NCI-H2081 treated with DMSO at 0.1 percent for 48 hours (cell line): Measurements from ENCODE around the gene GPX2.
A peak's percentile ranks its signal among the peaks of the same experiment; 100 is the strongest.

Experiments used
- DNase-seq: peaks from one replicate; lab custom pipeline; 2025; lab: John Stamatoyannopoulos, UW

The GPX2 gene

DNA sequence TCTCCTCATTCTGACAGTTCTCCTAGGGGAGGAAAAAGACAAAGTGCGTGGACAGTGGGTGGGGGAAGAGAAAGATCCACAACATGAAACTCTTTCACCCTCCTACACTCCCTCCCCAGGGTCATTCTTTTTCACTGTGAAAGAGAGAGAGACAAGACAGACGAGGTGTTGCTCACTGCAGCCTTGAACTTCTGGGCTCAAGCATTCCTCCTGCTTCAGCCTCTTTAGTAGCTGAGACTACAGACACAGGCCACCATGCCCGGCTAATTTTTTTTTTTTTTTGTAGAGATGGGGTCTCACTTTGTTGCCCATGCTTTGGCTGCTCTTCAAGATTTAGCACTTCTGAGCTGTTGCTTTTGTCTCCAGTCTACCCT, 2.7 kb downstream of the GPX2 start:
- DNase-seq = no peak

DNA sequence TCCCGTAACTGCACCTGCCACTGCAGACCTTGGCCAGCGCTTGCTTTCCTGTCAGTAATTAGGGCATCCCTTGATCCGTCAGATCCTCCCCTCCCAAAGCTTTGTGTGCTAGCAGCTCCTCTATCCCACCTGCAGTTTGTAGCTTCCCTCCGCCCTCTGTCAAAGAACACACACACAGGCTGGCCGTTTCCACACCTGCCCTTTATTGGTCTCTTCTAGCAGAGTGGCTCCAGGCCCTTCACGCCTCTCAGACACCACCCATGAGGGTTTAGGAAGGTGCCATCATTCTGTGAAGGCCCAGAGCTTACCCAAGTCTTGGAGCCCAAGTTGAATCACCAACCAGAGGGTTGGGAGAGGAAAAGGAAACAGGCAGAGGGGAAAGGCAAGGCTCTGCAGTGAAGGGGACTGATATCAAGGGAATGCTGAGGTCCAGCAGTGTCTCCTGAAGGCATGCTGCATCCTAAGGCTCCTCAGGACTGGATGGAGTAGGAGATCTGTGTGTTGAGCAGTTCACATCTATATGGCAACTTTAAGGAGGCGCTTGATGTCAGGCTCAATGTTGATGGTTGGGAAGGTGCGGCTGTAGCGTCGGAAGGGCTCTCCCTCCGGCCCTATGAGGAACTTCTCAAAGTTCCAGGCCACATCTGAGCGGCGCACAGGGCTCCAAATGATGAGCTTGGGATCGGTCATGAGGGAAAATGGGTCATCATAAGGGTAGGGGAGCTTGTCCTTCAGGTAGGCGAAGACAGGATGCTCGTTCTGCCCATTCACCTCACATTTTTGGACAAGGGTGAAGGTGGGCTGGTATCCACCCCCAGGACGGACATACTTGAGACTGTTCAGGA, 3.4 kb downstream of the GPX2 start:
- DNase-seq = peak; percentile 85

DNA sequence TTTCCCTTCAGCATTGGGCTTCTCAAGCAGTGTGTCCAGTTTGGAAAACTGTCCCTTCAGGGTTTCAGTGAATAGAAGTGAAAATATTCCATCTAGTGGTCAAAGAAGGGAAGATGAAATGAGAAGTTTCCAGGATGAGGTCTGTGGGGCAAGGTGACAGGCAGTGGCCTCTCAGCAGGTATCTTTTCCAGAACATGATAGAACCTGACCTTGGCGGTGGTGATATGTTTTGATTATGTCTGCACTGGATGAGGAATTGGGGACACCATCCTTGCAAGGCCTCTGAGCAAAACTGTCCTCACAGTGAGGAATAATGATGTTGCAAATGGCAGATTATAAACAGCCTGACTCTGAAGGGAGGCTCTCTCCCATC, 4.7 kb downstream of the GPX2 start:
- no peak for DNase-seq

DNA sequence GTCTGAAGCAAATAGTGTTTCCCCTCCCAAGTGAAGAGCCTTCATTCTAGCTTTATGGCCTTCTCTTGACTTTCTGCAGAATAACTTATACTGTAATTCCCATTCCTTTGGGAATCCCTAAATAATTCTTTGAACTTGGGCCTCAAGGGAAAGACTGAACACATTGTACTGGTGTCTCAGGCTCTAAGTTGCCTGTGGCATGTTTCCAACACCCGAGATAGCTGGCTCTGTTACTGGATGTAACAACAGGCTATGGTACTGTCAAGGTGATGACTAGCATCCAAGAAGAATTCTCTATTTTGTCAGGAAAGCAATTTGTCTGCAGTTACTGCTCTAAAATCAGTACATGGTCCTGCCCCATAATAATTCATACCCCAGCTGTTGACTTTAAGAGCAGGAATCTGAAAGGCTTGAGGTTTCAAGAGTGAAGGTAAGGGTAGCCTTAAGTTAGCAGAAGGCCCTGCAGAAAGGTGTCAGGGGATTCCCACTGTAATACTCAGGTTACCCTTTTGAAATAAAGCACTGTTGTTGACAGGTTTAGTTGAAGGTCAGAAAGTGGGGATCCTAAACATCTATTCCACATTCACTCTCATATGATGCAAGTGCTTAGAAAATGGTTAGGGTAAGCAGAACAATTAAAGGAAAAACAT, 5.2 kb downstream of the GPX2 start:
- no peak for DNase-seq

DNA sequence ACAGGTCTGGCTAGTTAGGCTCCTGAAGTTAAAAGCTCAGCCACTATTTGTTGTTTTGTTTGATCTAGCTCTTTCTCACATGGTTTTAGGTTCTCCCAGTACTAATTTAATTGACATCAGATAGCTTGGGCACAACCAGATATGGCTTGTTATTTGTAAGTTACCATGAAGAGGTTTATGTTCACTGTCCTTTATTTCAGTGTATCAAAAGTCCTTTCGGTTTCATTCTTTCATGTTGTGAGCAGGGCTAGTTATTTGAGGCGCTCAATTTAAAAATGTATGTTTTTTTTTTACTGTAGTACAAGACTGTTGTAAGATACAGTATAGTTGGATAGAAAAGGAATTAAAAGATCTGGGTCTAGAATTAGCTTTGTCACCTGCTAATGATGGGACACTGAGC, 7.0 kb downstream of the GPX2 start:
- DNase-seq = no peak

DNA sequence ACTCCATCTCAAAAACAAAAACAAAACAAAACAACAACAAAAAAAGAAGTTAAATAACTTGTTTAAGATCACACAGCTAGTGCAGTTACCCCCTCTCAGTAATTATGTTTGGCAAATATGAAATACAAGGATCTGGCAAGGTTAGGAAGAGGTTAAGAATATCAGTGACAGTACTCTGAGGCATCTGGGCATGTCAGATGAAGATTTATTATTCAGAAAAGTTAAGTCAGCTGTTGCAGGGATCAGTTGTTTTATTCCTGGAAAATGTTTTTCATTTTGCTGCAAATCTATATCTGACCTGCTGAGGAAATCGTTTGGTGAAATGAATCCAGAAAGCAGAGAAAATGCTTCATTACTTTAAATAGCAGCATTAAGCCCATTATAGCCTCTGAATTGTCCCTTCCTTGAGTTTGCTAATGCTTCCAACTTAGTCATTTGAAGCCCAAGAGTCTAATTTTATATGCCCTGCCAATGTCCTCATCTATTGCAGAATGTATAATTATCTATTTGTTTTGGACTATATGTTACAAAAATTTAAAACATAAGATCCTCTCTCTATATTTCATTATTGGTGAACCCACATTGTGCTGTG, 8.1 kb downstream of the GPX2 start:
- DNase-seq = no peak

DNA sequence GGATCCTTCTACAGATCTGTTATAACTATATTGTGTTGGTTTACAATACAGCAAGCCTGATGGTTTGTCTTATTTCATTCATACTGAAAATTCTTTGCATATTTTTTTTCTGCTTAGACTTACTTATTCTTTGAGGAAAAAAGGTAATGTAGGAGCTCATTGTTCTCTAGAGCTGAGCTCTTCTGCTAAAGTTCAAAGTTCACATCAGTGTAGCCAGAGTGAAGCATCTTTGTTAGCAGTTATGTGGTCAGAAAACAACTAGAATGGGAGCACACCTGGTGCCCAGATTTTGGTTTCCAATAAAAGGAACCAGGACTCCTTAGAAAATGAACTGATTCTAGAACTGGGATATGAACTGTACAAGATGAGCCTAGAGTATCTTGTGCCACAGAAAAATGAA, 10.3 kb downstream of the GPX2 start:
- no peak for DNase-seq

DNA sequence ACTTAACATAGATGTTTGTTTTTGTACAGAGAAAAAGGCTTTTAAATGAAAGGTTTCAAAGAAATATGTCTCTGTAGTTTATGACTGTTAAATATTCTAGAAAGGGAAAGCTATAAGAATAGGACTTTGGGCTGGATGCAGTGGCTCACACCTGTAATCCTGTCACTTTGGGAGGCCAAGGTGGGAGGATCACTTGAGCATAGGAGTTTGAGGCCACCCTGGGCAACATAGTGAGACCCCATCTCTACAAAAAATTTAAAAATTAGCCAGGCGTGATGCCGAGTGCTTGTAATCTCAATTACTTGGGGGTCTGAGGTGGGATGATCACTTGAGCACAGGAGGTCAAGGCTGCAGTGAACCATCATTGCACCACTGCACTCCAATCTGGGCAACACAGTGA, 11.4 kb downstream of the GPX2 start:
- DNase-seq = no peak

DNA sequence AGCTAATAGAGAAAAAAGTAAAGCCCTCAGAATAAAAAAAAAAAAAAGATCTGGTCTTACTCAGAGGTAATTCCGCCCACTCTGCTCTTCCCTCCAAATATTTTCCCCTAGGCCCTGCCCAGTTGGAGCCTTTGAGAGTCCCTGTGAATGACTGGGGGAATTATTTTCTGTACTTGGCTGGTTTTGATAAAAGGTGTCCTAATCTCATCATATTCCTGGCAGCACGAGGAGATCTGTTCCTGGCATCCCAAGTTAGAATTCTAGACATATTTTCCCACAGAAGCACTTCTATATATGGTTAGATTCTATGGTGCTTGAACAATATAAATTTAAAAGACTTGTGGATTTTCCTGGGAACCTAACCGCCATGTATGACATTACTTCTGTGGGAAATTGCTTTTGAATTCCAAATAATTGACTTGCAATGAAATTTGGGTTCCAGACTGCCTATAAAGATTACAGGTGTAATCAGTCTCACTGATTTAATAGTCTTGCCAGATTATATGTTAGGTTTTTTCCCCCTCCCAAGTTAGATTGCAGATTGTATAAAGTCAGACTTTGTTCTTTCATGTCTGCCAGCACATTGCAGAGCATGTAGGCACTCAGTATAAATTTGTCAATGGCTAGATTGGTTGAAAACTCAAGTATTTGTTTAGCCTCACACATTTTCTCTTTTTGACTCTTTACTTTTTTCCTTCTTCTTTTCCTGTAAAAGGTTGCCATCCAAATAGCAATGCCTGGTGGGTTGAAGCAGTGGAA, 12.3 kb downstream of the GPX2 start:
- no peak for DNase-seq

DNA sequence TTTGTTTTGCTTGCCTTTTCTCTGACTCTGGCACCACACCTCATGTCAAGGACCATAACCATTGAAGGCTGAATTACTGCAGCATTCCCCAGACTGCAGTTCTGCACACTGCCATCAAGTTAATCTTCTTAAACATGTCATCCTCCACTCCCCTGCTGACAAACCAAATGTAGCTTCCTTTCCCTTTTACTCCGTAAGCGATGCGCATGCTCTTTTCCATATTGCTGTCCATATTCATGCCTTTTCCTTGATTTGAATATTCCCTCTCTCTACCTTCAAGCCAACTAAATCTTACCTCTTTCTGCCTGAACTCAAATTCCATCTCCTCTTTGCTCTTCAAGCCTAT, 13.6 kb downstream of the GPX2 start:
- DNase-seq = no peak

DNA sequence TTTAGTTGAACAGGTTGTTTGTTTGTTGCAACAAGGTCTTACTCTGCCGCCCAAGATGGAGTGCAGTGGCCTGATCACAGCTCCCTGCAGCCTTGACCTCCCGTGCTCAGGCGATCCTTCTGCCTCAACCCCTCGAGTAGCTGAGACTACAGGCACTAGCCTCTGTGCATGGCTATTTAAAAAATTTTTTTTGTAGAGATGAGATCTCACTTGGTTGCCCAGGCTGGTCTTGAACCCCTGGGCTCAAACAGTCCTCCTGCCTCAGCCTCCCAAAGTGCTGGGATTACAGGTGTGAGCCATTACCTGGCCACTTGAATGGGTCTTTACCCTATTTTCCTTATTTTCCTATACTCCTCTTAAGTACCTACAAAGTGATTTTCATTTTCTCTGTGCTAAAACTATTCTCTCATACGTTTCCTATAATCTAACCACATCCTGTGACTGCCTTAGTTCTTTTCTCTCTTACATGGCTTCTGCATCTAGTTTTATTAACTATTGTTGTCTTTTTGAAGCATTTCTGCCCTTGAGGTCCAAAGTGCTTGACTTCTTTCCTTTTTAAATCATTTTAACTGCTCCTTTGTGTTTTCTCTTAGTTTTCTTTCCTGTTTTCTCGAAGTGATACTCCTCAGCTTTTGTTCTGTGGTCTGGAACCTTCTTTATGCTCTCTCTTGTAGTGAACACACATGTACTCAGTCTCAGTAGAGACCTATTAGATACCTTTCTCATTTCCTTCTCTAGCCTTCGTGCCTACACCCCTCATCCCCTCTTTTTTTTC, 14.1 kb downstream of the GPX2 start:
- no peak for DNase-seq

DNA sequence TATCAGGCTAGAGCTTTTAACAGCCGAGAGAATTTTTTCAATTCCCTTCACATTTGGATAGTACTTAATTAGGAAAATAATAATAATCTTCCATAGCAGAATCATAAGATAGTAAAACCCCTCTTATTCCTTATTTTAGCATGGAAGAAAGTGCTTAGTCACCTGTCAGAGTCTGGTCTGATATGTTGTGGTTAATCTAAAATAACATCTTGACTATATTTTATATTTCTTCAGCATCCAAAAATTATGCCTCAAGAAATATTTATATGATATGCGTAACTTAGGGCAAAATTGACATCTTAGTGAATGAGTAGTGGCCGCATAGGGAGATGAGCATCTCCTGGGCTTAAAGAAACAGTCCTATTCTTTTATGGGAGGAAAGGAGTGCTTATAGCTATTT, 15.5 kb downstream of the GPX2 start:
- DNase-seq = no peak

DNA sequence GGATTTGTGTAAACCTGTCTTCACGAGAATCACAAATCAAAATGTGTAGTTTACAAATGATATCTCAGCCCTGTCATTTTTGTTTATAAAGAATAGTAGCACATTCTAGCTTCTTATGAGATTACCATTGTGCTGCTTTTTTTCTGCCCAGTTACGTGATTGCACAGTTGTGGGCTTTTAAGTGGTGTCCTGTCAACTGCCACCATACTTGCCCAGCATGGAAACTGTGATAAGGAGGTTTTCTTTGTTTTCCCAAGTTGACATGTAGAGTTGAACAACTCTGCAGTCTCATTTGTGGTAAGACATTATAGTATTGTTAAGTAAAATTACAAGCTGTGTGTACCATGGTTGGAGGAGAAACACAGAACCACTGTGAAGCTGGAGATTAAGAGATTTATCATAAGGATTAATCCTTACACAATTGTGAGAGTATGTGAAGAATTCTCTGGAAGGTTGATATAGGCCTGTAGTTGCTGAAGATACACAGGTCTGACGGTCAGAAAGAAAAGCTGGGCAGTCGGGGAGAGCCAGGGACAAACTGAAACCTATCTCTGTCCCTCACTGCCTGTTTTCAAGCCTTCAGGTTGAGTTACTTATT, 16.0 kb downstream of the GPX2 start:
- DNase-seq = no peak

DNA sequence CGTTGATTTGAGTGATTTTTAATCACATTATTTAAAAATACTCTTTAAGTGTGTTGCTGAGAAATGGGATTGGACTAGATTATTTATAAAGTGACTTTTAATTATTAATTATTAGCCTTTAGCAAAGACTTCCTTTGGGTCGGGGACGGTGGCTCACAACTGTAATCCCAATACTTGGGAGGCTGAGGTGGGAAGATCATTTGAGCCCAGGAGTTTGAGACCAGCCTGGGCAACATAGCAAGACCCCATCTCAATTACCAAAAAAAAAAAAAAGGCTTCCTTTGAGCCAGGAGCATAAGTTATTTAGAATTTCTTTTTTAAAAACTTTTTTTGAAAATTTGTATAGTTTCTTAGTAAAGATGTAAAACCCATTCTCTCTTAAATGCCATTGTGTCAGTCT, 19.5 kb downstream of the GPX2 start:
- DNase-seq = no peak

DNA sequence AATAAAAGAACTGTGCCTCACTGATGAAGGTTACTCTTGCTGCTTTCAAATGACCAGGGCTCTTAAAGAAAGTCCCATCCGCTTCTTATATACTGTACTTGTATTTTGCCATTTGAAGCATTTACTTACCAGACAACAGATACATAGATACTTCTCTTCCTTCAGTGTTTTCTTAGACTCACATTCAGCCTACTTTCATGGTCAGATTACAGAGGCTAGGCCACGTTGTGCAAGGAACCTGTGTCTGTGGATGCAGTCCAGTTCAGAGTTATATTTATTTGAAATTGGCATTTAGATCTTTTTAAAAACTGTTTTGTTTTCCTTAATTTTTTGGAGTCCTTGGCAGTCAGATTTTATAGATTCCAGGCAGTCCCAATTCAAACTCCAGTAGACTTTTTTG, 22.1 kb downstream of the GPX2 start:
- no peak for DNase-seq

DNA sequence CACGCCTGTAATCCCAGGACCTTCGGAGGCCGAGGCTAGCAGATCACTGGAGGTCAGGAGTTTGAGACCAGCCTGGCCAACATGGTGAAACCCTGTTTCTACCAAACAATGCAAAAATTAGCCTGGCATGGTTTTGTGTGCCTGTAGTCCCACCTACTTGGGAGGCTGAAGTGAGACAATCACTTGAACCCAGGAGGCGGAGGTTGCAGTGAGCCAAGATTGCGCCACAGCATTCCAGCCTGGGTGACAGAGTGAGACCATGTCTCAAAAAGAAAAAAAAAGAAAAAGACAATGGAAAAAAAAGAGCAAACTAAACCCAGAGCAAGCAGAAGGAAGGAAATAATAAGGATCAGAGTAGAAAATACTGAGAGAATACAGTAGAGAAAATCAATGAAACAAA, 22.9 kb downstream of the GPX2 start:
- no peak for DNase-seq

DNA sequence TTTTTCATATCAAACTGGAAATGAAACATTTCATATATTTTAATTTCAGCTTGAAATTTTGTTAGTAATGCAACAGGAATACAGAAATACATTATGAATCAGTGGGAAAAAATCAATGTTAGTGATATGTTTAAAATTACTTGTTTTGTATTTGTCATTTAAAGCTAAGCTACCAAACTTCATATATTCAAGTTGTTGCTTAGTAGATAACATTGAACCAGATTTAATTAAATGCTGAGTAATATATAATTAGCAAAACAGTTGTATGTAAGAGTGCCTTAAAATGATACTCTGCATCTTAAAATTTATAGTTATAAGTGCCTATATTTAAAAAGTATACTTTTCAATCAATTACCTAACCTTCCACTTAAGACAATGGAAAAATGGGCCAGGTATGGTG, 23.3 kb downstream of the GPX2 start:
- no peak for DNase-seq

DNA sequence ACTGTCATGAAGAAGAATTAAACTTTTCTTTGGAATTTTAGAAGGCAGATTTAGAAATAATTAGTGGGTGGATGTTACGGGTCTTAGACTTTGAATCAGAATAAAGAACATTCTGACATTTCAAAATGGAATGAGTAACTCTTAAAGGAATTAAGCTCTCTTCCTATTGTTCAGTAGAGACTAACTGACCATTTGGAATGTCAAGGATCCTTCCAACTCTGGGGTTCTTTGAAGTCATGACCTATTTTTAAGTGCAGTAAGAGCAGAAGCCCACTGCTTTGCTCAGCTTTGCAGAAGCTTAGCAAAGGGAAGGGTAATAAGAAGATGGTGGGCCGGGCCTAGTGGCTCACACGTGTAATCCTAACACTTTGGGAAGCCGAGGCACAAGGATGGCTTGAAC, 24.3 kb downstream of the GPX2 start:
- DNase-seq = no peak

DNA sequence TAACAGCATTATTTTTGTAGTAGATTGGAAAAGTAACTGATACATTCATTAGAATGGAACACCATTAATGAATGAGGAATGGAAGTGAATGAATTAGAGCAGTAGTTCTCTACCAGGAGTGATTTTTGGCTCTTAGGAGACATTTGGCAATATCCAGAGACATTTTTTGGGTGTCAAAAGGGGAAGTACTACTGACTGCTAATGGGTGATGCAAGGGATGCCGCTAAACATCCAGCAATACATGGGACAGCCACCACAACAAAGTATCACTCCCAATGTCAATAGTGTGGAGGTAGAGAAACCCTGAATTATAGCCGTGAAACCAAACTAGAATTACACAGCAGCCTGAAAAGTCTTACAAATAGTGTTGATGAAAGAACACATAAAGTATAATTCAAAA, 26.7 kb downstream of the GPX2 start:
- DNase-seq = no peak

DNA sequence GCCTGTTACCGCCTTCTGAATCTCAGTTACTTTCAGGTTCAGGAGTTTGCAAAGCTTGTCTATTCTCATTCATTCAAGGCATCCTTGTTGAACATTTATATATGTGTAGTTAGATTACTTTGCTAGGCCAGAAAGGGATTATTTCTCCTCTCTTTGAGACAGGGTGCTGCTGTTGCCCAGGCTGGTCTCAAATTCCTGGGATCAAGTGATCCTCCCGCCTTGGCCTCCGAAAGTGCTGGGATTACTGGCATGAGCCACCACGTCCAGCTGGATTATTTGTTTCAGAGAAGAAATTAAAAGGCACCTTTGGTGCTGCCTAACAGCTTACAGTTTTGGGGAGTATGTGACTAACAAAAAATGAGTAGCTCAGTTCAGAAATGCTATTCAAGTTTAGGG, 27.5 kb downstream of the GPX2 start:
- no peak for DNase-seq

DNA sequence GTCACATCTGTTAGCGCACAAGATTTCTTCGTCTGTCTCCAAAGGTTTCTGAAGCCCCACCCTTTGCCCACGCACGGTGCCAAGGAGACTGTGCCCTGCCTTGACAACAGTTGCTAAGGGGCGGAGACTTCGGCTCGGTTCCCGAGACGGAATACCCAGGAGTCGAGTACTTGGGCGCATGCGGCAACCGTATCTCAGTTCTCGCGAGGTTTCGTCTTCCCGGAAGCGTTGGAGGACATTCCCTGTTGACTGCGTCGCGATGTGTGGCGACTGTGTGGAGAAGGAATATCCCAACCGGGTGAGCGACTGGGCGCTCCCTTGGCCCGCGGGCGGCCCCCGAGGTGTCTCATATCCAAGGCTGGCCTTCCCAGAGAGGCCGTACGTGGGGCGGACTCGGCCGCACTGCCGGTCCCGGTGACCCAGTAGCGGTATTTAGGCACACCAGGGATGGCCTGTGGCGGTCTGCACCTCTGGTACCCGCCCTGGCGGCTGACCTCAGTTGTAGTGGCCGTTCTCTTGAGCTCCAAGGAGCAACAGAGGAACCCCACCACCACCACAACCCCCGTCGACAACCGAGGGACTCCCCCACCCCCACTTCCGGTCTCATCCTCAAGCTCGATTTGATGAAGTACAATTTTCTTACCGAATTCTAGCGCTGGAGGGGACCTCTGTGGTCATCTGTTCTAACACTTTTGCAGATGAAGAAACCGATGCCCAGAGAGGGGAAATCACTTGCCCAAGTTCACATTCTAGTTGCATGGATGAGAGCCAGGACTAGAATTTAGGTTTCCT, 28.1 kb downstream of the GPX2 start, which contains the start of gene CHURC1:
TSS of gene CHURC1 (plus strand) at position 219 of the 792 bp plus-strand sequence. CDS start at position 260, 41 bp downstream.
- DNase-seq = peak; percentile 95
